Measurements from ENCODE around the gene ERICH6. TPM values are rescaled to one million over a fixed set of nuclear protein-coding genes. Genes with fewer than 3 reads are reported as not detected.

Gene ERICH6
- total RNA-seq, 1 donor from 2014 or later, result not detected

GRCh38 chr3:150727653-150728502, 24.2 kb upstream of the ERICH6 start:
- peak; percentile 15 to 47 for TF ChIP-seq POLR2AphosphoS5 (IDR thresholded peaks at IDR 0.05; ENCODE audit: insufficient read depth in 1 of 2, low read depth in 1 of 2)
- no peak for TF ChIP-seq POLR2A (IDR thresholded peaks at IDR 0.05)
- TF ChIP-seq, protein P1, sequence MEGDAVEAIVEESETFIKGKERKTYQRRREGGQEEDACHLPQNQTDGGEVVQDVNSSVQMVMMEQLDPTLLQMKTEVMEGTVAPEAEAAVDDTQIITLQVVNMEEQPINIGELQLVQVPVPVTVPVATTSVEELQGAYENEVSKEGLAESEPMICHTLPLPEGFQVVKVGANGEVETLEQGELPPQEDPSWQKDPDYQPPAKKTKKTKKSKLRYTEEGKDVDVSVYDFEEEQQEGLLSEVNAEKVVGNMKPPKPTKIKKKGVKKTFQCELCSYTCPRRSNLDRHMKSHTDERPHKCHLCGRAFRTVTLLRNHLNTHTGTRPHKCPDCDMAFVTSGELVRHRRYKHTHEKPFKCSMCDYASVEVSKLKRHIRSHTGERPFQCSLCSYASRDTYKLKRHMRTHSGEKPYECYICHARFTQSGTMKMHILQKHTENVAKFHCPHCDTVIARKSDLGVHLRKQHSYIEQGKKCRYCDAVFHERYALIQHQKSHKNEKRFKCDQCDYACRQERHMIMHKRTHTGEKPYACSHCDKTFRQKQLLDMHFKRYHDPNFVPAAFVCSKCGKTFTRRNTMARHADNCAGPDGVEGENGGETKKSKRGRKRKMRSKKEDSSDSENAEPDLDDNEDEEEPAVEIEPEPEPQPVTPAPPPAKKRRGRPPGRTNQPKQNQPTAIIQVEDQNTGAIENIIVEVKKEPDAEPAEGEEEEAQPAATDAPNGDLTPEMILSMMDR (IDR thresholded peaks at IDR 0.05), result no peak
- no peak overlapping the region for H3K4me3 ChIP-seq
- no peak for DNase-seq (ENCODE audit: extremely low spot score in 2 of 2)
- H3K9me3 ChIP-seq, result no peaks in the 10 kb centered on the region
- intact Hi-C loops (cut with DNase I), result no loop called here
- no peaks in the 10 kb centered on the region for H3K36me3 ChIP-seq
- peak overlapping the region; percentile 17 for H3K27ac ChIP-seq
- no peaks in the 10 kb centered on the region for H3K27me3 ChIP-seq
- H3K4me1 ChIP-seq, result peaks cover 9% of the 10 kb centered on the region

DNA sequence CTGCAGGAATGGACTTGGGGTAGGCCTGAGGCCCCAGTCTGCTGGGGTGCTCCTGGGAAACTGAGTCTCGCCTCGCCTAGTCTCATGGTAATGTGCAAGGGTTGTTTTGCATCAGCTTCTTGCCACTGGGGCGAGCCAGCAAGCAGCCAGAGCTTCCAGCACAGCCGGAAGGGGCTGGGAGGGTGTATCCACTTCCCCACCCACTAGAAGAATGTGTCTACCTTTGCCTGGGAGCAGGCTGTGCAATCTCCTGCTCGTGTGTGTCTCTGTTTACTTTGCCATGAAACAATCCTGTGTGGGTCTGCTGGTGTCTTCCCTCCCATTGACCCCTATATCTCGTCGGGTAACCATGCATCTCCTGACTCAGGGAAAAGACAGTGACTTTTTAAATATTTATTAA, 21.8 kb upstream of the ERICH6 start:
- TF ChIP-seq, protein P1 (IDR thresholded peaks at IDR 0.05), result no peak
- TF ChIP-seq POLR2A (IDR thresholded peaks at IDR 0.05) (no peak), POLR2AphosphoS5 (IDR thresholded peaks at IDR 0.05; ENCODE audit: insufficient read depth in 1 of 2, low read depth in 1 of 2) (no peak)
- Histone ChIP-seq H3K27ac (no peak overlapping the region), H3K4me1 (peaks cover 17% of the 10 kb centered on the region), H3K9me3 (no peaks in the 10 kb centered on the region), H3K36me3 (no peaks in the 10 kb centered on the region), H3K4me3 (no peak overlapping the region), H3K27me3 (no peaks in the 10 kb centered on the region)
- intact Hi-C loops (cut with DNase I), result no loop called here
- DNase-seq (ENCODE audit: extremely low spot score in 2 of 2), result no peak

GRCh38 chr3:150723946-150724345, 20.2 kb upstream of the ERICH6 start:
- peaks cover 17% of the 10 kb centered on the region for H3K4me1 ChIP-seq
- H3K36me3 ChIP-seq, result no peaks in the 10 kb centered on the region
- H3K27me3 ChIP-seq, result no peaks in the 10 kb centered on the region
- no peak for DNase-seq (ENCODE audit: extremely low spot score in 2 of 2)
- TF ChIP-seq, protein P1 (IDR thresholded peaks at IDR 0.05), result no peak
- TF ChIP-seq POLR2A (IDR thresholded peaks at IDR 0.05), result no peak
- no peak for TF ChIP-seq POLR2AphosphoS5 (IDR thresholded peaks at IDR 0.05; ENCODE audit: insufficient read depth in 1 of 2, low read depth in 1 of 2)
- intact Hi-C loops (cut with DNase I), result loop anchor here (5.0 kb wide), 2 partner anchors 38 to 143 kb away; partner anchors contain the start of gene SIAH2
- H3K9me3 ChIP-seq, result no peaks in the 10 kb centered on the region
- H3K27ac ChIP-seq, result no peak overlapping the region
- H3K4me3 ChIP-seq, result no peak overlapping the region

DNA sequence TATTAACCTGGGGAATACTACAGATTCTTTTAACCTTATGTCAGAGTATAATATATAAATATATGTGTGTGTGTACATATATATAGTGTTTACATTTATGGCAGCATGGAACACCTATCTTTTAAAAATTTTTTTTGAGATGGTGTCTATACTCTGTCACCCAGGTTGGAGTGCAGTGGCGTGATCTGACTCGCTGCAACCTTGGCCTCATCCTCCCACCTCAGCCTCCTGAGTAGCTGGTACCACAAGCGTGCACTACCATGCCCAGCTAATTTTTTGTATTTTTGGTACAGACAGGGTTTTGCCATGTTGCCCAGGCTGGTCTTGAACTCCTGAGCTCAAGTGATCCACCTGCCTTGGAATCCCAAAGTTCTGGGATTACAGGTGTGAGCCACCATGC, 18.5 kb upstream of the ERICH6 start:
- TF ChIP-seq POLR2AphosphoS5 (IDR thresholded peaks at IDR 0.05; ENCODE audit: insufficient read depth in 1 of 2, low read depth in 1 of 2) (no peak), POLR2A (IDR thresholded peaks at IDR 0.05) (no peak)
- TF ChIP-seq, protein P1 (IDR thresholded peaks at IDR 0.05), result no peak
- Histone ChIP-seq H3K27me3 (no peaks in the 10 kb centered on the region), H3K27ac (no peak overlapping the region), H3K9me3 (no peaks in the 10 kb centered on the region), H3K4me3 (no peak overlapping the region), H3K36me3 (no peaks in the 10 kb centered on the region), H3K4me1 (peaks cover 17% of the 10 kb centered on the region)
- intact Hi-C loops (cut with DNase I), result loop anchor here (5.0 kb wide), 2 partner anchors 40 to 145 kb away; partner anchors contain the start of gene SIAH2
- no peak for DNase-seq (ENCODE audit: extremely low spot score in 2 of 2)
